Kidney glomerular epithelial cell (primary cell): Measurements from ENCODE around the gene SMIM1.
A peak's percentile ranks its signal among the peaks of the same experiment; 100 is the strongest.
"Not testable (repeated sequence)": the region's sequence is repeated elsewhere in the genome, so short reads cannot be mapped to it uniquely, and the experiment has no call there.

Source experiments
- DNase-seq: peaks from one replicate; lab custom pipeline; 2025; lab: John Stamatoyannopoulos, UW

SMIM1 gene

GRCh38 chr1:3796215-3797061 is 23.9 kb downstream of the SMIM1 start, which contains the start of gene LRRC47:
Gene LRRC47 (minus strand): TSS chr1:3796498. CDS start chr1:3796476, 22 bp downstream.
- peak; percentile 85 for DNase-seq

- DNase-seq: peak; percentile 9
Measured at GRCh38 chr1:3799976-3800685, 27.6 kb downstream of the SMIM1 start.

- DNase-seq: not testable (repeated sequence)
Measured at GRCh38 chr1:3800795-3801194, 28.2 kb downstream of the SMIM1 start.

GRCh38 chr1:3803905-3804626 is 31.5 kb downstream of the SMIM1 start:
- DNase-seq: no peak

GRCh38 chr1:3804627-3804944 is 32.0 kb downstream of the SMIM1 start:
- not testable (repeated sequence) for DNase-seq

- DNase-seq: no peak
Measured at GRCh38 chr1:3805038-3805437, 32.5 kb downstream of the SMIM1 start.

GRCh38 chr1:3807769-3808168 is 35.2 kb downstream of the SMIM1 start:
- no peak for DNase-seq

- DNase-seq: no peak
Measured at GRCh38 chr1:3809680-3810079, 37.1 kb downstream of the SMIM1 start.

GRCh38 chr1:3810149-3810761 is 37.7 kb downstream of the SMIM1 start:
- DNase-seq: not testable (repeated sequence)

GRCh38 chr1:3811595-3811911 is 39.0 kb downstream of the SMIM1 start:
- no peak for DNase-seq

- DNase-seq: no peak
Measured at GRCh38 chr1:3814065-3814464, 41.5 kb downstream of the SMIM1 start.

- DNase-seq: no peak
Measured at GRCh38 chr1:3814771-3815561, 42.4 kb downstream of the SMIM1 start.

GRCh38 chr1:3816331-3817137 is 44.0 kb downstream of the SMIM1 start:
- no peak for DNase-seq

- DNase-seq: no peak
Measured at GRCh38 chr1:3817138-3817740, 44.7 kb downstream of the SMIM1 start.

- DNase-seq: no peak
Measured at GRCh38 chr1:3817821-3818597, 45.5 kb downstream of the SMIM1 start.

GRCh38 chr1:3819771-3820200 is 47.2 kb downstream of the SMIM1 start:
- no peak for DNase-seq

GRCh38 chr1:3820316-3820715 is 47.8 kb downstream of the SMIM1 start:
- no peak for DNase-seq

GRCh38 chr1:3821004-3821403 is 48.5 kb downstream of the SMIM1 start:
- DNase-seq: peak; percentile 32

GRCh38 chr1:3821447-3821846 is 48.9 kb downstream of the SMIM1 start:
- DNase-seq: no peak
